VCaP (cell line): ENCODE measurements around the gene DENND1A.

ENCODE experiments used
- H3K27ac ChIP-seq: fragments of 450-650 bp; 2 replicates; pipeline ENCODE4 v1.5.1; 2017
- TF ChIP-seq, protein P1 (sequence below): fragments of 450-650 bp; conservative IDR thresholded peaks from 2 replicates; pipeline ENCODE4 v1.5.1; 2017; ENCODE audit warnings: mild to moderate bottlenecking, moderate library complexity

The DENND1A gene

DNA sequence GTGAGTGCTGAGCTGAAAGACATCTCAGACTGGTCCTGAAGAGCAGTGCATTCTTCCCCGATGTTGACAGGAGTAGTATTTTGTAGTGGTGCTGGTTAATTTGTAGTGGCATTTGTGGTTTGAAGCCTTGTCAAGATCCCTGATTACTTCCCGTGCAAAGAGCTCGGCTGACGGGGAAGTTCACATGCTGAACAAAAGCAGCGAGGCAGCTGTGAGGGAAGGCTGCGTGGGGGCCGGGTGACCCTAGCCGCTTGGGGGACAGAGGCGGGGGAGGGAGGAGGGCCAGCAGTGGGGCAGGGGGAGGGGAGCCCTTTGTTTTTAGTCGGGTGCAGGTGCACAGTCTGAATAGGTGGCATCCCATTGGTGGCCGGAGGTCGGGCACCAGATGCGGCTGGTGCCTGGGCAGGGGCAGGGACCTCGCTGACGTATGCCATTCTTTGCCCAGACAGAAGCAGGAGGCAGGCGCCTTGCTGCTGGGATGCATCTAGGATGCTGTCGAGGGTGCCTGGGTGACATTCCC is 509.3 kb downstream of the DENND1A start:
- H3K27ac ChIP-seq = no peak overlapping the region
- TF ChIP-seq, protein P1, sequence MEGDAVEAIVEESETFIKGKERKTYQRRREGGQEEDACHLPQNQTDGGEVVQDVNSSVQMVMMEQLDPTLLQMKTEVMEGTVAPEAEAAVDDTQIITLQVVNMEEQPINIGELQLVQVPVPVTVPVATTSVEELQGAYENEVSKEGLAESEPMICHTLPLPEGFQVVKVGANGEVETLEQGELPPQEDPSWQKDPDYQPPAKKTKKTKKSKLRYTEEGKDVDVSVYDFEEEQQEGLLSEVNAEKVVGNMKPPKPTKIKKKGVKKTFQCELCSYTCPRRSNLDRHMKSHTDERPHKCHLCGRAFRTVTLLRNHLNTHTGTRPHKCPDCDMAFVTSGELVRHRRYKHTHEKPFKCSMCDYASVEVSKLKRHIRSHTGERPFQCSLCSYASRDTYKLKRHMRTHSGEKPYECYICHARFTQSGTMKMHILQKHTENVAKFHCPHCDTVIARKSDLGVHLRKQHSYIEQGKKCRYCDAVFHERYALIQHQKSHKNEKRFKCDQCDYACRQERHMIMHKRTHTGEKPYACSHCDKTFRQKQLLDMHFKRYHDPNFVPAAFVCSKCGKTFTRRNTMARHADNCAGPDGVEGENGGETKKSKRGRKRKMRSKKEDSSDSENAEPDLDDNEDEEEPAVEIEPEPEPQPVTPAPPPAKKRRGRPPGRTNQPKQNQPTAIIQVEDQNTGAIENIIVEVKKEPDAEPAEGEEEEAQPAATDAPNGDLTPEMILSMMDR = no peak

- no peak overlapping the region for H3K27ac ChIP-seq
- TF ChIP-seq, protein P1 = no peak
Measured at GRCh38 chr9:123419721-123420591, 510.0 kb downstream of the DENND1A start.

DNA sequence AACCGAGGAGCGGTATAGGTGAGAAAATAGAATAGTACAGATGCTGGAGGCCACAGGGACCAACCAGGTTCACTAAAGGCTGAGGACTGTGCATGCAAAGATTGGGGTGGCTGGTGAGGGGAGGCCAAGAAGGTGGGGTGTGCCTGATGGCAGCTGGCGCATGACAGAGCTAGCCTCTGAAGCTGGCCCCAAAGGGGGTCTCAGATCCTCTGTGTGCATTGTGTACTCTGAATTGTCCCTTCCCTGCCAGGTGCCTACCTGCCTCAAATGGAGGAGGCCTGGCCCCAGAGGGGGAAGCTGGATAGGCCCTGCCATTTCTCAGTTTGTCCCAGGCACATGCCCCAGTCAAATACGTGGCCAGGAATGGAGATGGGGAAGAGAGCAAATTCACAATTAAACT is 510.8 kb downstream of the DENND1A start:
- TF ChIP-seq, protein P1 = no peak
- no peak overlapping the region for H3K27ac ChIP-seq

GRCh38 chr9:123418506-123418905 is 511.4 kb downstream of the DENND1A start:
- TF ChIP-seq, protein P1 = no peak
- no peak overlapping the region for H3K27ac ChIP-seq

DNA sequence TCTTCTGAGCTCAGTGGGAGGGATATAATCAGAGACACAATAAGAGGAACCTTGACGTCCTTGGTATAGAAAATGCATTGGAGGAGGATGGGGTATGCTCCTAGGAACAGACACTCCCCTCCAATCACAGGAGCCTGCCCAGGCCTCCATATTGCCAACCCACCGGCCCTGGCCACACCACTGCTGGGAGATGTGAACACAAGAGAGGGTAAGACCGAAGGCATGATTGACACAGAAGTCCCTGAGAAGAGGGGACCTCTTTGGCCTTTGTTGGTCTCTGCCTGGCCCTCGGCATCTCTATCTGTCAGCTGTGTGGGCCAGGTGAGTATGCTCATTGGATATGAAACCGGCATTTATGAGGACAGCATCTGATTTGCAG is 511.9 kb downstream of the DENND1A start:
- TF ChIP-seq, protein P1 = no peak

DNA sequence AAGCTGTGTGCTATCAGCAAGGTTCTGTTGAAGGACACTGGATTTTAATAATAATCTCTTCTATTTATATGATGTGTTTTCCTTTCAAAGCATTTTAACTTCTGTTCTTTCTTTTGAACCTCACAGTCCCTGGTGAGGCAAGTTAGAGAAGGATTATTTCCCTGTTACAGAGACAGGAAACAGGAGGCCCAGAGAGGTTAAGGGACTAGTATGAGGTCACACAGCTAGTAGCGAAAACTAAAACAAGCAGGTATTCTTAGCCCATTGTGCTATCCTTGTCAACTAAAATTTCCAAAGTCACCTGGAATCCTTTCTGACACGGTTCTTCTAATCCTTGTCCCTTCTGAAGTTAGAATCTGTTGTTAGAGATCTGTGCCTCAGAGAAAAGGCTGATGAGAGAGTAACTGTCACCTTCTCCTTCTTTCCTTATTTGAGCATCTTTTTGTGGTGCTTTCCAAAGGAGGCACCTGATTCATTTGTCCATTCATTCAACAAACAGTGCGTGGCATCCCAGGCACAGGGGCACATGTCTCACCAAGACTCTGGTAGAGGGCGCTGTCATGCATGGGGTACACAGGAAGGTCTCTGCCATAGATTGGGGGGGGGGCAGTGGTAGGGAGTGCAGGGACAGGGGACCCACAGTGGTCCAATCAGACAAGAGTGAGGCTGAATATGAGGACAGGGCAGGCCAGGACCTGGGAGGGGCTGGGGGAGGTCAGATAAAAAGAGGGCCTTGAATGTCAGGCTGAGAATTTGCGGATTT is 512.5 kb downstream of the DENND1A start:
- TF ChIP-seq, protein P1 = no peak
- H3K27ac ChIP-seq = no peak overlapping the region

More for the DNA sequence above, 511.9 kb downstream of the DENND1A start:
- H3K27ac ChIP-seq = no peak overlapping the region

DNA sequence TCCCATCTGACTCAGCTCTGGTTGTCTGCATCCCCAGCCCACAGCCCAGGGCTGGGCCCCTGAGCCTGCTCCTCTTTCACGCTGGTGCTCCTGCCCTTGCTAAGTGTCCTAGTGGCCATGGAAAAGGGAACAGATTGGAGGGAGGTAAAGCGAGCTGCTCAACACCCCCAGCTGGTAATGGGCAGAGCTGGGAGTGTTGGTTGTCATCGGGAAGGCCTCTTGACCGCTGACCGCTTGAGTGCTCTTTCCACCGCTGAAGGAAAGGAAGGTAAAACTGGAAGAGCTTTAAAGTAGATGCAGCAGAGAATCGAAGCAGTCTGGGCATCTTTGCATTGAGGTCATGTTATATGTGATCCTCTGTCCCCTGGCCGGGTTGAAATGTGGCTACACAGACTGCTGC is 513.8 kb downstream of the DENND1A start:
- H3K27ac ChIP-seq = no peak overlapping the region
- TF ChIP-seq, protein P1 = no peak
